GM12891 (cell line): ENCODE data around the gene SOHLH1. TPM values are rescaled to one million over a fixed set of nuclear protein-coding genes. Genes with fewer than 3 reads are reported as not detected.

Source experiments
- DNase-seq: peaks from one replicate; pipeline ENCODE4 v3.0.0; 2011; ENCODE audit warnings: low spot score; ENCODE audit not compliant: insufficient read length
- FAIRE-seq: peaks from 2 replicates; lab custom pipeline; 2011; peaks lifted over from hg19 to GRCh38; lab: Jason Lieb, UNC
- PAX5 ChIP-seq: IDR thresholded peaks from 2 replicates; pipeline ENCODE4 v1.6.1; 2011; ENCODE audit warnings: low read length, moderate library complexity, mild to moderate bottlenecking; ENCODE audit not compliant: insufficient read depth, severe bottlenecking
- POLR2A ChIP-seq: IDR thresholded peaks from 2 replicates; pipeline ENCODE4 v1.6.1; 2011; ENCODE audit warnings: low read depth, low read length, control low read depth
- POLR2AphosphoS5 ChIP-seq: IDR thresholded peaks from 2 replicates; pipeline ENCODE4 v1.6.1; 2011; ENCODE audit warnings: low read depth, low read length, control low read depth
- POU2F2 ChIP-seq: IDR thresholded peaks from 2 replicates; pipeline ENCODE4 v1.6.1; 2011; ENCODE audit warnings: low read depth, mild to moderate bottlenecking, control low read depth, low read length, moderate library complexity
- SPI1 ChIP-seq: IDR thresholded peaks from 2 replicates; pipeline ENCODE4 v1.6.1; 2011; ENCODE audit warnings: low read depth, low read length, control low read depth
- TAF1 ChIP-seq: IDR thresholded peaks from 2 replicates; pipeline ENCODE4 v1.6.1; 2011; ENCODE audit warnings: low read depth, low read length, control low read depth
- polyA plus RNA-seq: library from polyadenylated mRNA; unstranded; fragments of >200 nt; gene quantifications from one replicate; pipeline ENCODE4 v1.2.1, GENCODE V29; 2012; ENCODE audit warnings: low read depth, missing spikeins, inconsistent platforms; ENCODE audit not compliant: missing spikeins

The SOHLH1 gene
- not detected for polyA plus RNA-seq

DNA sequence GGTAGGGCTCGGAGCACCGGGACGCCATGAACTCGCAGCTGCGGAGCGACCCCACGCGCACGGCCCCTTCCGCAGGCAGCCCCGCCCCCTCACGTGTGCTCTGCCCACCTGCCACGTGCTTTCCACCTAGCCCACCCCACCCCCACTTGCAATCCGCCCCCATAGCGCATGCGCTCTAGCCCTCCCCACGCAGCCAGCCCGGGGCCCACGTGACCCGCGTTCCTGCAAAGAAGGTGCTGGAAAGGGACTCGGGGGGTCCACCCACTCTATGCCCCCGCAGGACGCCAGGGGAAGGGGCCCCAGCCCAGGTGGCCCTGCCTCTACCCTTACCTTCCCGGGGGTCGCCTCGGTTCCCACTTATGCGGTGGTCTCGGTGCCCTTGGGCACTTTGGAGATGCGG, at the start of gene SOHLH1:
TSS of gene SOHLH1 (minus strand) at position 42 of the 400 bp plus-strand sequence. CDS start at position 28, 14 bp downstream.
- no peak for FAIRE-seq
- TF ChIP-seq POU2F2 (no peak), POLR2AphosphoS5 (no peak), SPI1 (no peak), POLR2A (no peak), PAX5 (no peak), TAF1 (no peak)
- DNase-seq, result no peak

GRCh38 chr9:135748676-135749075, 49.4 kb upstream of the SOHLH1 start:
- FAIRE-seq, result no peak
- DNase-seq, result no peak
- TF ChIP-seq POLR2A (no peak), POLR2AphosphoS5 (no peak), SPI1 (no peak), PAX5 (no peak)

GRCh38 chr9:135747311-135747710, 48.0 kb upstream of the SOHLH1 start:
- FAIRE-seq (no peak), DNase-seq (no peak)
- no peak for TF ChIP-seq SPI1
- TF ChIP-seq PAX5, result no peak
- no peak for TF ChIP-seq TAF1
- TF ChIP-seq POU2F2, result no peak
- TF ChIP-seq POLR2A, result no peak
- no peak for TF ChIP-seq POLR2AphosphoS5

GRCh38 chr9:135746565-135746964, 47.3 kb upstream of the SOHLH1 start:
- FAIRE-seq, result no peak
- TF ChIP-seq SPI1, result no peak
- no peak for TF ChIP-seq PAX5
- no peak for TF ChIP-seq POU2F2
- no peak for TF ChIP-seq POLR2AphosphoS5
- TF ChIP-seq POLR2A, result no peak
- TF ChIP-seq TAF1, result no peak

GRCh38 chr9:135745686-135746324, 46.5 kb upstream of the SOHLH1 start:
- no peak for FAIRE-seq
- no peak for DNase-seq
- TF ChIP-seq SPI1 (no peak), POLR2A (no peak)

More at GRCh38 chr9:135746565-135746964, 47.3 kb upstream of the SOHLH1 start:
- no peak for DNase-seq

- FAIRE-seq (no peak), DNase-seq (no peak)
- TF ChIP-seq POLR2AphosphoS5 (no peak), PAX5 (no peak)
Observed at GRCh38 chr9:135745189-135745588, 45.9 kb upstream of the SOHLH1 start.

DNA sequence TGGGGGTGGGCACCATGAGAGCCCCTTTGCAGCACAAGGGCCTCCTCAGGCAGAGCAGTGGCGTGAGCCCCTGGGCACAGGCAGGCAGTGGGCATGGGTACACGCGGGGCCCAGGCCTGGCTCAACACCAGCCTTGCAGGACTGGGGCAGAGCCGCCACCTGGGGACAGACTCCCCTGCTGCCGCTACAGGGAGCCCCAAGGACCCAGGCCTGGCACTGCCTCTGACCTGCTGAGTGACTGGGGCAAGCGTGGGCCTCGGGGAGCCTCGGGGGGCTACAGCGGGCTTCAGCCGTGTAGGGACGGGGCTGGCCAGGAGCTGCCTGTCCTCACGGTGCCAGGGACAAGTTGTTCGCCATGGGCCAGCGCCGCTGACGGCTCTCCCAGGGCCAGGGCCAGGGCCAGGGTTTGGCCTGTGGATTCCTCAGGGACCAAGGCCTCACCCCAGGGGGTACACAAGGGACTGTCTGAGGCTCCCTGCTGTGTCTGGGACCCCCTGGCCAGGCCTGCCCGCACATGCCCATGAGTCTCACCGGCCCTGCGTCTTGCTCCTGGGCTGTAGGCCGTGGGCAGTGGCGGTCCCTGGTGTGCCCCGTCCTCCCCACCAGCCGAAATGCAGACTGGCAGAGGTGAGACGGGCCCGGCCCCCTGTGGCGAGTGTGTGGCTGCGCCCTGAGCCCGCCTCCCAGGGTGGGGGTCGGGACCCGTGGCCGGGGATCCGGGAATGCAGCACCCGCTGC, 45.2 kb upstream of the SOHLH1 start:
- FAIRE-seq, result no peak
- no peak for DNase-seq

GRCh38 chr9:135743546-135744332, 44.5 kb upstream of the SOHLH1 start:
- DNase-seq, result no peak
- TF ChIP-seq POLR2AphosphoS5 (no peak), POU2F2 (no peak), POLR2A (no peak), TAF1 (no peak), SPI1 (no peak), PAX5 (no peak)
- no peak for FAIRE-seq

More for the DNA sequence above, 45.2 kb upstream of the SOHLH1 start:
- no peak for TF ChIP-seq POU2F2
- TF ChIP-seq POLR2A, result no peak
- no peak for TF ChIP-seq PAX5
- no peak for TF ChIP-seq TAF1

DNA sequence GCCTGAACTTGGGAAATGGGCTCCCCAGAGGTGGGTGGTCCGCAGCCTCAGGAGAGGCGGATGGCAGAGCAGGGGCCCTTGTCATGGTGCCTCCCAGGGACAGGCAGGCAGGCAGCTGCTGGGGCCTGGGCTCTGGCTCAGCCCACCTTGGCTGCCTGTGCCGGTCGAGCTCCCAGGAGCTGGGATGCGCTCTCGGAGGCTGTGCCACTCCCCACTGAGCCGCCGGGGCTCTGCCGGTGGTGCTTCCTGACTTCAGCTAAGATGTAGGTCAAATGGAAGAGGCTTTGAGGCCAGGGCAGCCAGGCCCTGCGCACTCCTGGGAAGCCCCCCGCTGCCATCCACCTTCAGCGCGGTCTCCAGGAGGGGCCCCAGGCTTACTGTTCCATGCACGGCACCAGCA, 43.7 kb upstream of the SOHLH1 start:
- DNase-seq, result no peak
- no peak for TF ChIP-seq SPI1
- no peak for TF ChIP-seq PAX5
- no peak for TF ChIP-seq POLR2A
- TF ChIP-seq TAF1, result no peak
- no peak for TF ChIP-seq POU2F2
- TF ChIP-seq POLR2AphosphoS5, result no peak
- FAIRE-seq, result no peak

DNA sequence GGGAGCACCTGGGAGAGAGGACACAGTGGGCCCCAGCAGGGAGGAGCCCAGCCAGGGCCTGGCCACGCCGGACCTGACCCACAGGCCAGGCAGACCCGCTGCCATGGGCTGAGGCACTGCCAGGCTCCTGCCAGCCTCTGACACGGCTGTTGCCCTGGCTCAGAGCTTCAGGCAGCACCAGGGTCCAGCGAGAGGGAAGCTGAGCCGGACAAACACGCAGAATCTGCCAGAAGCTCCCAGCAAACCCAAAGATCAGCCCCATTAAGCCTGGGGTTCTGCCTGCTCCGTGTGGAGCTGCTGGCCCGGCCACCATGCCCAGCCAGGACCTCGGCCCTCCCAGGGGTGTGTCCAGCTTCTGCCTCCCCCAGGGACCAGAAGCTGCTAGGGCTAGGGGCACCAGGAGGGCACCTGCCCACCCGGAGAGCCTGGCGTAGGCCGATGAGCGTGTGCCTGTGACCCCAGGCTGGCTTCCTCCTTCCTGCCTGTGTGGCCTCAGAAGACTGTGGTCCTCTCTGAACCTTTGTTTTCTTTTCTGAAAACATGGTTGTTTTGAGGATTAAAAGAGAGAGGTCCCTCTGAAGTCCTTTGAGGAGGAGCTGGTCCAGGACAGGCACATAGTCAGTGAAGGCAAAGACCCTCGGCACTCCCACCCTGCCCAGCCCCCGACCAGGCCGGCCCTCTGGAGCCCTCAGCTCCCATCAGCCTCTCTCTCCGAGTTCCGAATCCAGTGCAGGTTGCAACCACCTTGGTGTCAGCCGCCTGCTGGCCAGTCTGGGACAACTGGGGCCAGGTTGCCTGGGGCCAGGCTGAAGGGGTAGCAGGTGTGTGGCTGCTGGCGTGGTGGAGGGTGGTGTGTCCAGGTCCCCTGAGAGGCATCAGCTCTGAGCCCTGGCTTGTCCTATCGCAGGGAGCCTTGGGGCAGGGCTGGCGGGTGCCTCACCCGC, 42.3 kb upstream of the SOHLH1 start:
- FAIRE-seq, result no peak
- TF ChIP-seq POLR2A, result no peak
- no peak for TF ChIP-seq TAF1
- TF ChIP-seq POU2F2, result no peak
- TF ChIP-seq PAX5, result no peak
- no peak for TF ChIP-seq SPI1
- TF ChIP-seq POLR2AphosphoS5, result no peak
- DNase-seq, result no peak
